ENCODE data around the gene MGLL.

DNA sequence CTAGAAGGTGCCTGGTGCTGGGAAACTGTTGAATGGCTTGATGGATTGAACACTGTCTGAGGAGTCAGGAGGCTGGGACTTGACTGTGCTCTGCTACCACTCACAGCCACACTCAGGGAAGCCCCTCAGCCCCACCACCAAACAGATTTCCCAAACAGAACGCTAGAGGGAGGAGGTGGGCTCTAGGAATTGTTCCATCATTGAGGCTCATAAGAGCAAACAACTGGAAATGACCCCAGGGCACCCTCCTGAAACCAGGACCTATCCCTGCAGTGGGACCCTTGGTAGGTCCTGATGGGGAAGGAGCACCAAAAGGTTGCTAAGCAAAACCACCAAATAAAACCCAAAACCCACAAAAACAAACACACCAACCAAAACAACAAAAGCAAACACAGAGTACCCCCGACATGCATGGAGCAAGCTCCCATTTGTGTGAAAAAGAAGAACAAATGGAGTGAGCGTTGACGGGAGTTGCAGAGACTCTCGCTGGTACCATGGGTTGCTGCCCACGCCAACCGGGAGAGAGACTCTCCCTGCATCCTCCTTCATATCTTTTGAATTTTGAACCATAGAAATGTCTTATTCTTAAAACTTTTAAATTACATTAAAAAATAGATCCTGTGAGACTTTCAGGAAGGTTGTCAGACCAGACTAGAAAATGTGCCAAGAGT, 103.9 kb downstream of the MGLL start:
- TF ChIP-seq CTCF (IDR thresholded peaks at IDR 0.05; ENCODE audit: borderline replicate concordance, extremely low read depth, low read length, poor library complexity, severe bottlenecking) (no peak), EZH2 (IDR thresholded peaks at IDR 0.05; ENCODE audit: borderline replicate concordance, low read depth, low read length, severe bottlenecking) (no peak)
